NCI-H526 treated with DMSO at 0.1 percent for 48 hours (cell line): ENCODE data around the gene MYO5B.
A peak's percentile ranks its signal among the peaks of the same experiment; 100 is the strongest.
"Not testable (repeated sequence)": the region's sequence is repeated elsewhere in the genome, so short reads cannot be mapped to it uniquely, and the experiment has no call there.

Experiments used
- DNase-seq: peaks from one replicate; lab custom pipeline; 2025; lab: John Stamatoyannopoulos, UW

The MYO5B gene

GRCh38 chr18:49854681-49855080 is 340.3 kb downstream of the MYO5B start:
- no peak for DNase-seq

GRCh38 chr18:49853436-49853835 is 341.5 kb downstream of the MYO5B start:
- no peak for DNase-seq

- DNase-seq: no peak
Measured at GRCh38 chr18:49853011-49853410, 341.9 kb downstream of the MYO5B start.

- DNase-seq: no peak
Measured at GRCh38 chr18:49851624-49852023, 343.3 kb downstream of the MYO5B start.

GRCh38 chr18:49850636-49851035 is 344.3 kb downstream of the MYO5B start:
- no peak for DNase-seq

- DNase-seq: peak; percentile 33
Measured at GRCh38 chr18:49849331-49850217, 345.4 kb downstream of the MYO5B start.

- no peak for DNase-seq
Measured at GRCh38 chr18:49848115-49848514, 346.8 kb downstream of the MYO5B start.

GRCh38 chr18:49847524-49847923 is 347.4 kb downstream of the MYO5B start:
- no peak for DNase-seq

GRCh38 chr18:49846718-49847470 is 348.1 kb downstream of the MYO5B start:
- no peak for DNase-seq

GRCh38 chr18:49846361-49846662 is 348.6 kb downstream of the MYO5B start:
- no peak for DNase-seq

- no peak for DNase-seq
Measured at GRCh38 chr18:49845629-49846360, 349.2 kb downstream of the MYO5B start.

- DNase-seq: no peak
Measured at GRCh38 chr18:49844903-49845302, 350.0 kb downstream of the MYO5B start.

GRCh38 chr18:49843778-49844625 is 350.9 kb downstream of the MYO5B start:
- no peak for DNase-seq

GRCh38 chr18:49843131-49843530 is 351.8 kb downstream of the MYO5B start:
- no peak for DNase-seq

GRCh38 chr18:49842656-49843055 is 352.3 kb downstream of the MYO5B start:
- DNase-seq: no peak

GRCh38 chr18:49841236-49842217 is 353.4 kb downstream of the MYO5B start:
- DNase-seq: no peak

GRCh38 chr18:49839012-49839411 is 355.9 kb downstream of the MYO5B start:
- no peak for DNase-seq

GRCh38 chr18:49838381-49838780 is 356.6 kb downstream of the MYO5B start:
- DNase-seq: no peak

- DNase-seq: no peak
Measured at GRCh38 chr18:49837889-49838288, 357.1 kb downstream of the MYO5B start.

- not testable (repeated sequence) for DNase-seq
Measured at GRCh38 chr18:49837316-49837835, 357.6 kb downstream of the MYO5B start.
